HG03159 (cell line): ENCODE results near the gene ATP6V0E1.
A peak's percentile ranks its signal among the peaks of the same experiment; 100 is the strongest.

Experiments
- ATAC-seq: cut with Tn5 transposase; IDR thresholded peaks from one replicate; pipeline ENCODE4 v1.9.1; 2021; ENCODE audit warnings: mild to moderate bottlenecking, moderate library complexity; ENCODE audit not compliant: unreplicated experiment

ATP6V0E1 gene

DNA sequence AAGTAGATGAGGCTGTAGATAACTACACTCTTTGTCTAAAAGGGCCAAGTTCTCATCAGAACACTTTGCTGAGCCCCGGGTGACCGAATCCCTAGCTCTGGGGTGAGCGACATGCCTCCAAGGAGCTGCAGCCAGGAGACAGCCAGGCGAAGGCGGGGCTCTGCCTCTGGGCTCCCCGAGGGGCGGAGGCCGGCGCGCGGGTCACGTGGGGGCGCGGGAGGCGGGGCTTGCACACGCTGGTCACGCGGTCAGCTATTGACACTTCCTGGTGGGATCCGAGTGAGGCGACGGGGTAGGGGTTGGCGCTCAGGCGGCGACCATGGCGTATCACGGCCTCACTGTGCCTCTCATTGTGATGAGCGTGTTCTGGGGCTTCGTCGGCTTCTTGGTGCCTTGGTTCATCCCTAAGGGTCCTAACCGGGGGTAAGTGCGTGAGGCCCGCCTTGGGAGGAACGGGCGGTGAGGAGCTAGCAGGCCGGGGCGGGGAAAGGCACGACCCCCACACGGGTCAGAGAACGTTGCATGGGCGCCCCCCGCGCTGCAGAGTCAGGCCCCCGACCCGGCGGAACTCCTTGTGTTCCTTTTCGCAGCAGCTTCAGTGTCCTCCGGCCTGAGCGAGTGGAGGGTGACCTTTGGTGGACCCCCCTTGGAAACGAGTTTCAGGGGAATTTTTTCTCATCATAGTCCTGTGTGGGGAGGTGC is at the start of gene ATP6V0E1:
ATP6V0E1 (plus strand) TSS at position 230 of the 702 bp plus-strand sequence; CDS start at position 320, 90 bp downstream.
- peak; percentile 87 for ATAC-seq

DNA sequence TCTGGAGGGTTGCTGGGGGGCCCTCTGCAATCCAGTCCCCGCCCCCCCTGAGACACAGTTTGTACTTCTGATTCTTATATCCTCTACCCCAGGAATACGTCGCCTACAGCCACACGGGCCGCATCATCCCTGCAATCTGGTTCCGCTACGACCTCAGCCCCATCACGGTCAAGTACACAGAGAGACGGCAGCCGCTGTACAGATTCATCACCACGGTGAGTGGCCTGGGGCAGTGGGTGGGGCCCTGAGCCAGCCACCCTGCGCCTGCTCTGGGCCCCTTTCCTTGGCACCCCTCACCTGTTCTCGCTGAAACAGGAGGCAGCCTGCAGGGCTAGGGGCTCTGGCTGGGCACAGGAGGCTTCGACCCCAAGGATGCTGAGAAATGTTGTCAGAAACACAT is 48.5 kb upstream of the ATP6V0E1 start:
- no peak for ATAC-seq

DNA sequence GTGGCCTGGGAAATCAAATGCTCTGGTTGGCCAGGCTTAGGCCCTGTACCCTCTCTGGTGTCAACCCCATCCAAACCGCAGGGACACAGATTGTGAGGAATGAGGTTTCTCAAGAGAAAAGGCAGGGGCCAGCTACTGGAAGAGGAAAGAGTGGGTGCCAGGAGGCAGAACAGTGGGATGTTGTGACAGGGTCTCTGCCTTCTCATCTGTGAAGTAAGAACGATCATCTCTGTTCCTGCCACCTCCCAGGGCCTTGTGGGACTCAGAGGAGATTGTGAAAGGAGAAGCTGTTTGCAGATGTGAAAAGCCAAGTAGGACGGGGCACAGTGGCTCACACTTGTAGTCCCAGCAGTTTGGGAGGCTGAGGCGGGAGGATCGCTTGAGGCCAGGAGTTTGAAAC is 47.2 kb upstream of the ATP6V0E1 start:
- ATAC-seq, result no peak

DNA sequence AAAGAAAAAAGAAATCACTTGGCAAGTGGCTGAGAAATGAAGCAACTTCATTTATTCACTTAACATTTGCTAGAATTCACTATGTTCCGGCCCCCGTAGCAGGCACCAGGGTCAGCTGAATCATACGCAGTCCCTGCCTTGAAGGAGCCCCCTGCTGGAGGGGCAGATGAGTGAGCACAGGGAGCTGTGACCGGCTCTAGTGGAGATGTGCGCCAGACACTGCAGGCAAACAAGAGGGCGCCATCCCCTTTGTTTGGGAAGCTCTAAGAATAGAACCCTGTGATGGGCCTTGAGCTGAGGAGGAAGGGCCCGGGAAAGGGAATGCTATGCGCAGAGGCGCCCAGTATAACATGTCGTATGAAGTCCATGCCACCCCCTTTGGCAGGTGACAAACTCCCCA is 44.5 kb upstream of the ATP6V0E1 start:
- no peak for ATAC-seq

DNA sequence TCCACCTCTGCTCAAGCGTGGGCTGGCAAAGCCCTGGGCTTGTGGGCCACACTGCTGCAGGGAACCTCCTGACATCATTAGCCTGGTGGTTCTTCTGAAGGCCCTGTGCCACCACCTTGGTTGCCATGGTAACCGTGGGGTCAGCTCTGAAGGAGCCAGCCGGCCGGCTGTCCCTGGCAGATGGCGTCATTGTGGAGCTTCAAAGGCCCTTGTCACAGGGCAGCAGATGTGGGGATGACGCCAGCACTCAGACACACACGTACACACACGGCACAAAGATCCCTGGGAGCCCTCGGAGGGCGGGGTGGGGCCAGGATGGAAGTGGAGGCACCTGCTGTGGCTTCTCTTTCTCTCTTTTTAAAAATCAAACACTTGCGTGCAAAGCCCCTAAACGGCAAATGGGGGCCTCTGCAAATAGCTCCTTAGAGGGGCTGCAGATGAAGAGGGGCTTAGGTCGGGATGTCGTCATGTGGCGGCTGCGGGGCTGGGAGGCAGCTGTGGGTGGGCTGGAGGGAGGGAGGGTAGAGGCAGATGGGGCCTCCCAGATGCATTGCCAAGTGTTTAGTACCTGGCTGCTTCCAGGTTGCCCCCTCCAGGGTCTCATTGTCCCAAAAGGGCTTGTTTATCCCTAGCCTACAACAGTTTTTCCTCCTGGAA is 43.8 kb upstream of the ATP6V0E1 start:
- ATAC-seq, result no peak

DNA sequence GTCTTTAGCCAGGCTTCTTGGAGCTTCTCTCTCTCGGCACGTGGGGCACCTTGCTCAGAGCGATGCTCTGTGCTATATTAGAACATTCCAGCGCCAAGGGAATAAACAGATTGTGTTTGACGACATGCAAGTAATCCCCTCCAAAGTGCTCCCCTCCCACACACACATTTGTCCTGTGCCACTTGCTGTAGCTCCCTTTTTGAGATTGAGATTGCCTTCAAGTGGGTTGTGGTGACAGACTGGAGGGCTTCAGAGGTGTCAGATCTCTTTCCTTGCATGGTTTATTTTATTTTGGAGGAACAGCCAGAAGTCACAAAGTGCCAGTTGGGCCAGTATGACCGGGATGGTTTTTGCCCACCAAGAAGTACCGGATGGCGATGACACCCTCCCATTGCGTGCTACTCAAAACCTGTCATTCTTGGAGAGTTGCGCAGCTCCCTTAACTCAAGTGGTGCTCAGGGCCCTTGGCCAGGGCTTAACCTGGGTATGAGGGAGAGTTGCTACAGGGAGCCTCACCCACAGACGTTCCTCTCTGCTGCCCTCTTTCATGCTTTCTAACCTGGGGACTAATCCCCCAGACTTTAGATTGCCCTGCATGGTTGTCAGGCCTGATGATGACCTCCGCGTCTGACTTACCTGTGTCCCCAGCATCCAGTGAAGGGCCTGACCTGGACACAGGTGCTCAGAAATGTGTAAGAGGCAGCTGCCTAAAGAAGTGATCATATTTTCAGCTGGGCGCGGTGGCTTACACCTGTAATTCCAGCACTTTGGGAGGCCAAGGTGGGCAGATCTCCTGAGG is 43.1 kb upstream of the ATP6V0E1 start:
- no peak for ATAC-seq

DNA sequence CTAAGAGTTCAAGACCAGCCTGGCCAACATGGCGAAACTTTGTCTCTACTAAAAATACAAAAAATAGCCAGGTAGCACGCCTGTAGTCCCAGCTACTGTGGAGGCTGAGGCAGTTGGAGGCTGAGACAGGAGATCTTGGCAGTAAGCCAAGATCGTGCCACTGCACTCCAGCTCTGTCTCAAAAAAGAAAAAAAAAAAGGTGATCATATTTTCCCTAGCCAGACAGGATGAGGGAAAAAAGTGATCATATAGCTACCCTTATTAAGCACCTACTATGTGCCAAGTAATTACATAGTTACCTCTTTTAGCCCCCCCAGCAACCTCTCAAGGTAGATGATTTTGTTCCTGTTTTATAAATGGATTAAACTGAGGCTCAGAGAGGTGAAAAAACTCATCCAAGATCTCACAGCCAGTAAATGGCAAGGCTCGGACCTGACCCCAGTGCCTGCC is 42.5 kb upstream of the ATP6V0E1 start:
- no peak for ATAC-seq

DNA sequence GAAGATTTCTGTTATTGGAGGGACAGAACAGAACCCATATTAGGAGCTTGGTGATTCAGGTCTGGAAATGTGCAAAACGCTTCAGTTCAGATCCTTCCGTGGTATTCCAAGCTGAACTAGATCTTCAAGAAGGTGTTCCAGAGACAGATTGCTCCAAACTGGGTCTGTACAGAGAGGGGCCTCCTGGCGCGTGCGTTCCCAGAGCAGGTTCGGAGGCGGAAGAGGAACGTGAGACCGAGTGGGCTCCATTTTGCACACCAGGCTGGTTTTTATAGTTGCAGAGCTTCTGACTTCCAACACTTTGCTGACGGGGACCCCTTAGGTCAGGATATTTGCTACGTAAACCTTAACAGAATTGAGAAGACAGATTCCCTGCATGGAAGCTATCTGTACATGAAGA is 41.0 kb upstream of the ATP6V0E1 start:
- ATAC-seq, result no peak

DNA sequence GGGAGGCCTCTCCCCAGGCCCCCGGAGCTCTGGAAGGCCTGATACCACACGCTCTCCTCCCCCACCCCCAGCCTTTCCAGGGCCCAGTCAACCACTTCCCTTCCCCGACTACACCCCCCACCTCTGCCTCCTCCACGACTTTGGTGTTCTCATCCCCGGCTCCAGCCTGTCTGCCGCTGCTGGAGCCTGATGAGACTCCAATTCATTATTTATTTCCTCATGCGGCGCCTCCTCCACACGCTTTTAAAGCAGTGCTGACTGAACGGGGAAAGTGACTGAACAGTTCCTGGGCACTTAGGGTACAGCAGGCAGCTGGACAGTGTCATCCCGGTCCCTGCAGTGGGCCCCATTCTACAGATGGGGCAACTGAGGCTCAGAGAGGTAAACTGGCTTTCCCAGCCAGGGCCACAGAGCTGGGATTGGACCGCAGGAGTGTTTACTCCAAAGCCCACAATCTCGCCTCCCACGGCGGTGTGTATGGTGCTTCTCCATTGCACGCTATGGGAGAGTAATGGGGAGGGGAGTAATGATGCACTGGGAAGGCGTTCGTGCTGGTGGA is 40.2 kb upstream of the ATP6V0E1 start:
- no peak for ATAC-seq

DNA sequence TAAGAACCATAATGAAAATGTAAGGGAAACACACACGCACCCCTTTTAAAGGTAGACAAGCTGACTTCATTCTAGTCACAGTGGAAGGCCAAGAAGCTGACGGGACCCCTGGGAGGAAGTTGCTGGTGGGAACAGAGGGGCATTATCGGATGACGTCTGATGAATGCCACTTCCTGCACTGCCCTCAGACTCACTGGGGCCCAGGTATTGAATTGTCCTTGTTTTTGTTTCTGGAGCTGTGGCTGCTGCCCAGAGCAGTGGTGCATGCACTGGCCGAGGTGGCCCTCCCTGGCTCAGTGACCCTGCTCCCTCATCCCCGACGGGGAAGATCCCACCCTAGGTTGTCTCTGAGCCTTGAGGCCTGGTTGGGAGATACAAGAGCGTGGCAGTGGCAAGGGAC is 39.7 kb upstream of the ATP6V0E1 start:
- no peak for ATAC-seq

DNA sequence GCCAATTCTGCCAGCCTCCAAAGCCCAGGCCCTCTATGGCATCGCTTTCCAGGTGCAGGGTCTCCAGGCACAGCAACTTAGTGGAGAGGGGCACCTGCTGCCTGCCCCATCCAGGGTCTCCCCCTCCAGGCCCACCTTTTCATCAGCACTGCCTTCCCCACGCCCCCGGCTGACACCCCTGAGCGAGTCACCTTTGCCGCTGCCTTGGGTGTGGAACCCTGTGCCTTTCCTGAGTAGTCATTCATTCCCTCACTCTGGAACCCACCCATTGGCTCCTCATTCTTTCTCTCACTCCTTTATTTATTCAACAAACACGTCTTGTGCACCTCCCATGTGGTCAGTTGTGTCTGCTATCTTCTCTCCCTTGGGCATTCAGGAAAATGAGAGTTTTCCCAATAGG is 38.8 kb upstream of the ATP6V0E1 start:
- ATAC-seq, result no peak

DNA sequence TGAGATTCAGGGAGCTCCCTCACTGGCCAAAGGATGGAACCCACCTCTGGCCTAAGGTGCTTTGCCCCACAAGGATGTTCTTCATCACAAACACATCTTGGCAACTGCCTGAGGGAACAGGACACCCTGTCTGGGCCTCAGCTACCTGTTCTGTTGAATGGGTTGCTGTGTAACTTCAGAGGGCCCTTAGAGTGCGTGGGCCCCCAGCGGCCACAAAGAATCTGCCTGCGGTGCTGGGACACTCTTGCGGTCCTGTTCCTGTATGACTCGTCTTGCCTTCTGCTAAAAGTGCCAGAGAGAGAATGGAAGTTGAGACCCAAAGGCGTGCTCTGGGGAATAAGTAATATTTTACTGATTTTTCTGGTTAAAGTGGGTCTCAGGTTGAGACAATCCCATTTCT is 38.4 kb upstream of the ATP6V0E1 start:
- ATAC-seq, result no peak

DNA sequence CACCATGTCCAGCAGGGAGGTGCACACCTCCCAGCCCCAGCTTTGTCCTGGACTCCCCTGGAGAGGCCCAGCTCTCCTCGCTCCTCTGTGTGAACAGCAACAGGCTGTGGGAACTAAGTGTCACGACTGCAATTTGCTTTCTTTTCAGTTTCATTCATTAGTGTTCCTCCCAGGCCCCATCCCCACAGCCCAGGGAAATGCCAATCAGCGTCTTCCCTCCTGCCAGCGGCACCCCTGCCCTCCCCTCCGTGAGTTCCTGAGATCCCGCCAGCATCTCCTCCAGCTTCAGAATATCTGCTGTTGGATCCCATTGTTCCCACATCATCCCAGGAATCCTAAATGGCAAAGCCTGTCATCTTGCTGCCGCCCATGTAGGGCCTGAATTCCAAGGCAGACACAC is 37.4 kb upstream of the ATP6V0E1 start:
- no peak for ATAC-seq

DNA sequence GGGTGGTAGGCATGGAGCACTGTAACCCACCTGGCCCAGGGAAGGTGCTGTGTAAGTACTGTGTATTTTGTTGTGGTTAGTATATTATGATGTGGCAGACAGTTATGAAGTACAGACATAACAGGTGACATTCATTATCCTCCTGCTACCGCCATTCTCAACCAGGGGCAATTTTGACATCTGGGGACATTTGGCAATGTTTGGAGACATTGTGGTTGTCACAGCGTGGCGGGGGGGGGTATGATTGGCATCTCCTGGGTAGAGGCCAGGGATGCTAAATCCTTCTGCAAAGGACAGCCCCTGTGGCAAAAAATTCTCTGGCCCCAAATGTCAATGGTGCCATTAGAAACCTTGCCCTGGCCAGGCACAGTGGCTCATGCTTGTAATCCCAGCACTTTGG is 34.1 kb upstream of the ATP6V0E1 start:
- ATAC-seq, result no peak

DNA sequence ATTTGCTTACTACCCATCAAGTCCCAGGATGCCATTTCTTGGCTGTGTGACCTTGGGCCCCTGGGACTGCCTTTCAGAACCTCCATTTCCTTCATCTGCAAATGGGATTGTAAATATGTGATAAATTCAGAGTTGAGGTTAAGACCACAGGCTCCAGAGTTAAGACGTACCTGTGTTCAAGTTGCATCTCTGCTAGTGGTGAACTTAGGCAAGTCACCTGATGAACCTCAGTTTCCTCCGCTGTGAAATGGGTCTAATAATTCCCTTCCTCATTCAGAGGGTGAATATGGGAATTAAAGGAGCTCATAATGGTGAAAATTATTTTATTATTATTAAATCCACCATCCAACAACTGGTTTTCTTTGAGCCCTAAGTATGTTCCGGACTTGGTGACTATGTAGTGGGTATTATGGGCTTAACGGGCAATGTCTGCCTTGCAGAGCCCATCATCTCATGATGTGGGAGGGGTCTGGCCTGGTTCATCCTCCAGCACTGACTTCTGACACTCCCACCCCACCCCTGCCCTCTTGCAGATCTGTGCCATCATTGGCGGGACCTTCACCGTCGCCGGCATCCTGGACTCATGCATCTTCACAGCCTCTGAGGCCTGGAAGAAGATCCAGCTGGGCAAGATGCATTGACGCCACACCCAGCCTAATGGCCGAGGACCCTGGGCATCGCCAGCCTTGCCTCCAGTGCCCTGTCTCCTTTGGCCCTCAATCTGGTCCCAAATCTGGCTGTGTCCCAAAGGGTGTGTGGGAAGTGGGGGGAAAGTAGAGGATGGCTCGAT is 33.2 kb upstream of the ATP6V0E1 start:
- ATAC-seq, result no peak

DNA sequence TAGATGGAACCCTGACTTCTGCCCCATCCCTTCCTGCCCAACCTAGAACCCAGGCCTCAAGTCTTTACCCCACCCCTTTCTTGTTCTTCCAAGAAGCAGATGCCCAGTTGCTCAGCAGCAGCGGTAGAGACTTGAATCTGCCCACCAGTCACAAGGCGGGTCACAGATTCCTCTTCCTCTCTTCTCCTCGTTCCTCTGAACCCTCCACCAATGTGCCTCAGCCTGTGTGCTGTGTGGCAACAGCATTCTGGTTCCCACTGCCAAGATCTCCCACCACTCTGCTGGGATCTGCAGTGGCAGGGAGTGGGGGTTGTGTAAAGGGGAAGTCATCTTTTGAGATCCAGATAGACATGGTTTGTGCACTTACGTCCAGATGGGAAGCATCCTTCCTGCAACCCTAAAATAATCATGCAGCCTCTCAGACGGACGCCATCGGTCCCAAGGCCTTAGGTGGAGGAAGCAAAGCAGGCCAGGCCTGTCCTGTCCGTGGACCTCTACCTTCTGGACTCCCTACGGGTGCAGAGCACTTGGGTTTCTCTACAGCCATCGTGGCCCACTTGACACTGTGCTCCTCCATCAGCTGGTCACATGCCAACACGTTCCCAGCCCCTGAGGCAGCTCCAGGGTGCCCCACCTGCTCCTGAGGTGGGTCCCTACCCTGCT is 32.1 kb upstream of the ATP6V0E1 start:
- no peak for ATAC-seq

DNA sequence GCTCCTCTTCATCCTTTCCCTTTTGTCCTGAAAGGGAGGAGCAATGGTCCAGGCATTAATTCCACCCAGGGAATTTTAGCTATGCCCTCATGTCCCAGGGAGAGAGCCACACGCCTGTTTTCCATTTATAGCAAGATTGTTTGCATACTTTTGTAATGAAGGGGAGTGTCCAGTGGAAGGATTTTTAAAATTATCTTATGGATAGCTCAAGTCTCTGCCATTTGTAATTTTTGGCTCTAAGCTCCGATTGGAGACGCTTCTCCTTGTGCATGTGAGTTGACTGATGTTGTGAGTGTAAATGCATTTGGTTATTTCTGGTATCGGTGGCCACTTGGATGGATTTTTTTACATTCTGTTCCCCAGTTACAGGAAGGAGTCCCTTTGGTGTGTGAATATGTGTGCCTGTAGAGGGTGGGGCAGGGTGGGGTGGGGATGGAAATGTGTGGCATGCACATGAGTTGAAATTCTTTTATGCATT is 31.5 kb upstream of the ATP6V0E1 start:
- no peak for ATAC-seq

DNA sequence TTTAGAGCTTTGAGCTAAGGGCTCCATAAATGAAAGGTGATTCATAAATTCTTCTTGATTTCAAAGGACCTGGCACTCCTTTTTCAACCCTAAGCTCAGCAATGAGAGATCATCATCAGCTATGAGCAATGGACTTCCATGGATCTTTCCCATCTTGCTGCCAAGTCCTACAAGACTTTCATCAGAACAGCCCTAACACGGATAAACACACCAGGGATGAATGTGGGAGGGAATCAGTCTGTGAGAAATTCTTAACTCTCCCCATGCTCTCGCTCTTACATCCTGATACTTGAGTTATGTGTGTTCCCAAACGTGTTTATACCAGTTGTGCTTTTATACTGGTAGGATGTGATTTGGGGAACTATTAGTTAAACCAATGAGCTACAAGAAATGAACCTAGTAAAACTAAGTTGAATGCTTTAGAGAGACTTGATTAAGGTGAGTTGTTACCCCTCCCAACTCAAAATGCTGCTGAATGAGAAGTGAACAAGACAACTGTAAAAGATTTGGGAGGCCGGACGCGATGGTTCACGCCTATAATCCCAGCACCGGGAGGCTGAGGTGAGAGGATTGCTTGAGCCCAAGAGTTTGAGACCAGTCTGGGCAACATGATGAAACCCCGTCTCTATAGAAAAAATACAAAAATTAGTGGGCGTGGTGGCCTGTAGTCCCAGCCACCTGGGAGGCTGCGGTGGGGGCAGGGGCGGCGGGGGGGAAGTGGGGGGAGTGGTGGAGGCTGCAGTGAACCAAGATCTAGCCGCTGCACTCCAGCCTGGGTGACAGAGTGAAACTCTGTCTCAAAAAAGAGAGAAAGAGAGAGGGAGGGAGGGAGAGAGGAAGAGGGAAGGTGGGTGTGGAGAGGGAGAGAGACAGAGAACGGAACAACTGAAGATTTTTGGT is 29.5 kb upstream of the ATP6V0E1 start:
- no peak for ATAC-seq

DNA sequence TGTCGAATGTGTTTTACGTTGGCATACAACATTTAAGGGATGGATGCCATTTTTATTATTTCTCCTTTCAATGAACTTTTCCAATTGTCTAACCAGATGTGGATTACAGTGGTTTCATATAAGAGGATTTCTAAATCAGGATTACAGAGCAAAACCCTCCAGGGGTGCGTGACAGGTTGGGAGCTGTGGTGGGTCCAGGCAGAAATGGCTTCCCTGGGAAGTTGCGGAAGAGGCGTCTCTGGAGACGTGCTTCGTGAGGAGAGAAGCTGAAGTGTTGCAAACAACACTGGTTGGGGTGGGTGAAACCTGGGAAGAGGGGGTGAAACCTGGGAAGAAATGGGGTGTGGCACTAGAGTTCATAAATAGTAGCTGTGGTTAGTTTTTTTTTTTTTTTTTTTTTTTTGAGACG is 28.8 kb upstream of the ATP6V0E1 start:
- no peak for ATAC-seq
